ENCODE measurements around the gene SLC44A2.

GRCh38 chr19:10618846-10619245, 6.5 kb upstream of the SLC44A2 start:
- TF ChIP-seq CTCF (IDR thresholded peaks at IDR 0.05) = no peak
- TF ChIP-seq POLR2AphosphoS5 (IDR thresholded peaks at IDR 0.05) = no peak
- TF ChIP-seq POLR2A (IDR thresholded peaks at IDR 0.05) = no peak
- no peak for TF ChIP-seq EP300 (IDR thresholded peaks at IDR 0.05)
